GM19238 (cell line): ENCODE results near the gene TCF23.
"Not testable (repeated sequence)": the region's sequence is repeated elsewhere in the genome, so short reads cannot be mapped to it uniquely, and the experiment has no call there.

Source experiments
- DNase-seq: peaks from one replicate; pipeline ENCODE4 v3.0.0; 2011; ENCODE audit warnings: low spot score; ENCODE audit not compliant: insufficient read length

Gene TCF23

GRCh38 chr2:27148801-27149439 lies at the start of gene TCF23:
Gene TCF23, plus strand, starts transcription at chr2:27149004. Its CDS starts 130 bp downstream, at chr2:27149134.
- no peak for DNase-seq

GRCh38 chr2:27099334-27099955 lies 49.4 kb upstream of the TCF23 start:
- no peak for DNase-seq

GRCh38 chr2:27100036-27100435 lies 48.8 kb upstream of the TCF23 start:
- DNase-seq = no peak

DNA sequence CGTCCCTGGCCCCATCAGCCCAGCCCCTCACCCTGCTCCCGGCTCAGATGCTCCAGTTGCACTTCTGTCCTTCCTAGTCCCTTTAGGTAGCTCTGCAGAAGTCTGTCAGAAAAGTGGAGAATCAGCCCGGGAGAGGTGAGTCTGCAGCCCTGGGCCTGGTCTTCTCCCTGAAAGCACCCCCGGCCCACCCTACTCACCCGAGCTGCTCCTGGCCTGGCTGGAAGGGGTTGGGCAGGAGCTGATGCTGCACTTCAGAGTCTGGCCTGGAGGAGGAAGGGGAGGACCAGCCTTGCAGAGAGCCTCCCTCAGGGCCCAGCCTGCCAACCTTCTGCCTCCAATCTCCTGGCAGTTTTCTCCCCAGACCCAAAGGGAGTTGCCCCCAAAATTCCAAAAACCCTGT lies 46.5 kb upstream of the TCF23 start:
- no peak for DNase-seq

- DNase-seq = no peak
These were observed 42.8 kb upstream of the TCF23 start for GRCh38 chr2:27105981-27106380.

DNA sequence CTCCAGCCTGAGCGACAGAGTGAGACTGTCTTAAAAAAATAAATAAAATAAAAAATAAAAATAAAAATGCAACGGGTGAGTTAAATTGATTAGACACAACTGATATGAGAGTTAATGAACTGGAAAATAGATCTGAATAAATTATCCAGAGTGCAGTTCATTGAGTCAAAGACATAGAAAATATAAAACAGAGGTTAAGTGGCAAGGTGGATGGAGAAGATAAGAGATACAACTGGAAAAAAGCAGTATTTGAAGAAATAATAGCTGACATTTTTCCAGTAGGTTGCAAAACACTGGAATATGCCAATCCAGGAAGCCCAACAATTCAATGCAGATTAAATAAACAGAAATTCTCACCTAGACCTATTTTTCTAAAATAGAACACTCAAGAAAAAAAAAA lies 40.6 kb upstream of the TCF23 start:
- no peak for DNase-seq

GRCh38 chr2:27109083-27109482 lies 39.7 kb upstream of the TCF23 start:
- DNase-seq = no peak

- DNase-seq = not testable (repeated sequence)
These were observed 38.0 kb upstream of the TCF23 start for GRCh38 chr2:27110603-27111352.

GRCh38 chr2:27111392-27112078 lies 37.3 kb upstream of the TCF23 start:
- not testable (repeated sequence) for DNase-seq

GRCh38 chr2:27115519-27115918 lies 33.3 kb upstream of the TCF23 start:
- no peak for DNase-seq

- DNase-seq = no peak
These were observed 30.7 kb upstream of the TCF23 start for GRCh38 chr2:27117995-27118524.

- no peak for DNase-seq
These were observed 30.1 kb upstream of the TCF23 start, which contains the start of gene CGREF1 for GRCh38 chr2:27118525-27119329. Gene CGREF1, minus strand, starts transcription at chr2:27119128. Its CDS starts 14,762 bp downstream, at chr2:27104366.

DNA sequence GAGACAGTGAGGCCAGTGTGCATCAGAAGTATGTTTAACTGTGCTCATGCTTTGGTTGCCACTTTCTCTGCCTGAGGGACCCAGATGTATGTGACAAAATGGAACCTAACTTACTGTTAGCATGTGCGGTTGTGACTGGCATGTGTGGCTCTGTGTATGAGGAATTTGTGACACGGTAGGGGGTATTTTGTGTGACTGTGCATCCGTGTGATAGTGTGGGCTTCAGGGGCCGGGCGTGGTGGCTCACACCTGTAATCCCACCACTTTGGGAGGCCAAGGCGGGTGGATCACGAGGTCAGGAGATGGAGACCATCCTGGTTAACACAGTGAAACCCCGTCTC lies 29.5 kb upstream of the TCF23 start:
- not testable (repeated sequence) for DNase-seq

GRCh38 chr2:27121906-27122305 lies 26.9 kb upstream of the TCF23 start:
- no peak for DNase-seq

GRCh38 chr2:27122791-27123190 lies 26.0 kb upstream of the TCF23 start:
- DNase-seq = no peak

GRCh38 chr2:27123302-27124150 lies 25.3 kb upstream of the TCF23 start, which contains the start of gene ABHD1:
Gene ABHD1, plus strand, starts transcription at chr2:27123815. Its CDS starts 134 bp downstream, at chr2:27123949.
- DNase-seq = no peak

DNA sequence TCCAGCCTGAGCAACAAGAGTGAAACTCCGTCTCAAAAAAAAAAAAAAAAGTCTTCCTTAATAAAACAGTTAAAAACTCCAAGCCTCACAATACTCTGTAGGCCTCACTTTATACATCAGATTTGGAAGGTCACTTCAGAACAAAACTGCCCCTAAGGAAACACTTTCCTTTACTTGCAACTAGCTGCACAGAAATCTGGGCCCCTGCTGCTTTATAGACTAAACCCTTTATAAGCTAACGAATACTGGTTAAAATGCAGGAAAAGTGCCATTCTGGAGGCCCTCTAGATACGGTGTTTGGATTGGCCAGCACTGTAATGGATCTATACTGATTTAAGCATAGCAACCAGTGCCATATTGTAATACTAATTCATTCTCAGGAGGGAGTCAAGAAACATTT lies 23.7 kb upstream of the TCF23 start:
- no peak for DNase-seq

GRCh38 chr2:27126252-27126710 lies 22.5 kb upstream of the TCF23 start:
- no peak for DNase-seq

DNA sequence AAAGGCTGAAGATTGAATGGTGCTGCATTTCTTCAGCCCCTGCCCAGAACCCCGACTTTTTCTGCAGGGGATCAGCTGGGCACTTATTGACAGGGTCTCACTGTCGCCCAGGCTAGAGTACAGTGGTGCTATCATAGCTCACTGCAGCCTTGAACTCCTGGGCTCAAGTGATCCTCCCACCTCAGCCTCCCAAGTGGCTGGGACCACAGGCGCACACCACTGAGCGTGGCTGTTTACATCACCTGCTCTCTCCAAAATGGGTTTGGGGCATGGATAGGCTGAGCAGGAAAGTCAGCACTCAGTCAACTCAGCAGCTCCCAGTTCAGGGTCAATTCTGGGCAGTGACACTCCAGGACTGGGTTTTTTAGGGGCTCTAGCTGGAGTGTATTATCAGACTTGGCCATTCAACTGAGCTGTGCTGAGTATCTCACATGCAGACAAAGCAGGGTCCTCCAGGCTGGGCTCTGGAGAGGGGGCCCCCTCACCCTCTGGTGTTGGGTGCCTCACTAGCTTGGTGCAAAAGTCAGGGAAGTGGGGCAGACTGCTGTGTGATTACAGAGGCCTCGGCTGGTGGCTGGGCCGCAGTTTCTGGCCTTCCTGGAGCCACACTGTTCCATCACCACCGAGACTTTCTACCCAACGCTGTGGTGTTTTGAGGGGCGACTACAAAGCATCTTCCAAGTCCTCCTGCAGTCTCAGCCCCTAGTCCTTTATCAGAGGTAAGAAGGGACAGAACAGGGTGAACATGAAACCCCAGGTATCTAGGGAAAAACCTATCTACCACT lies 20.7 kb upstream of the TCF23 start:
- DNase-seq = no peak
